HPDE6-E6E7 (cell line): ENCODE data around the gene NFE2.

Source experiments
- DNase-seq: peaks from one replicate; pipeline ENCODE4 v3.0.0; 2011; ENCODE audit warnings: missing footprints; ENCODE audit errors: extremely low spot score

Gene NFE2

GRCh38 chr12:54251667-54252284 is 49.0 kb downstream of the NFE2 start:
- no peak for DNase-seq

GRCh38 chr12:54249489-54249888 is 51.3 kb downstream of the NFE2 start:
- no peak for DNase-seq

GRCh38 chr12:54246011-54246641 is 54.7 kb downstream of the NFE2 start:
- DNase-seq = no peak
